SK-N-SH (cell line): Measurements from ENCODE around the gene BCAS3. TPM values are rescaled to one million over a fixed set of nuclear protein-coding genes. Genes with fewer than 3 reads are reported as not detected.

Experiments
- CTCF ChIA-PET: fragments of 300-600, 350-600 bp; formaldehyde crosslinking; extraction: SDS; loops from one replicate; lab custom pipeline; 2021; lab: Yijun Ruan, JAX
- POLR2A ChIA-PET: fragments of 350-600 bp; sonication (Branson Sonifier 250); formaldehyde crosslinking; extraction: SDS; loops from one replicate; lab custom pipeline; 2020; ENCODE audit warnings: antibody characterized with exemption, inconsistent platforms; lab: Yijun Ruan, JAX
- DNase-seq: peaks from one replicate; pipeline ENCODE4 v3.0.0; 2012
- H2AFZ ChIP-seq: fragments of 200-600 bp; sonication (generic); 2 replicates; pipeline ENCODE4 v1.8.1; 2016; ENCODE audit warnings: antibody characterized with exemption, mild to moderate bottlenecking, low read depth
- H3F3A ChIP-seq: fragments of 200-600 bp; sonication (generic); replicated peaks from 2 replicates; pipeline ENCODE3; 2016; ENCODE audit warnings: antibody characterized with exemption, mild to moderate bottlenecking; ENCODE audit not compliant: insufficient read depth
- H3K27ac ChIP-seq, 2 experiments: fragments of 200-500 bp in 1 of 2; fragments of 200-600 bp in 1 of 2; sonication (Bioruptor generic) in 1 of 2; sonication (generic), shearing (Covaris generic) in 1 of 2; 2 replicates each; pipeline versions ENCODE4 v1.5.1 to v1.6.1; 2014 to 2016; ENCODE audit warnings: low read depth in 2 of 2, inconsistent platforms in 1 of 2, low read length in 1 of 2, mild to moderate bottlenecking in 1 of 2, mixed read lengths in 1 of 2
- H3K27me3 ChIP-seq: fragments of 200-600 bp; sonication (generic), shearing (Covaris generic); 2 replicates; pipeline ENCODE4 v1.6.1; 2016; ENCODE audit warnings: mixed run types; ENCODE audit not compliant: insufficient read depth
- H3K36me3 ChIP-seq, 2 experiments: fragments of 200-500 bp in 1 of 2; fragments of 200-600 bp in 1 of 2; sonication (Bioruptor generic) in 1 of 2; sonication (generic) in 1 of 2; replicated peaks in 1 of 2; 2 replicates each; pipeline versions ENCODE3 to v1.5.1; 2014 to 2016; ENCODE audit warnings: low read length in 1 of 2, mild to moderate bottlenecking in 1 of 2; ENCODE audit not compliant: insufficient read depth in 2 of 2, control insufficient read depth in 1 of 2
- H3K4me1 ChIP-seq, 2 experiments: fragments of 200-500 bp in 1 of 2; fragments of 200-600 bp in 1 of 2; sonication (Bioruptor generic) in 1 of 2; sonication (generic), shearing (Covaris generic) in 1 of 2; 2 replicates each; pipeline versions ENCODE4 v1.5.1 to v1.6.1; 2014 to 2016; ENCODE audit warnings: low read depth in 1 of 2, low read length in 1 of 2, mixed run types in 1 of 2; ENCODE audit not compliant: insufficient read depth in 2 of 2, control insufficient read depth in 1 of 2
- H3K4me2 ChIP-seq: fragments of 200-600 bp; sonication (generic), shearing (Covaris generic); 2 replicates; pipeline ENCODE4 v1.6.1; 2017; ENCODE audit warnings: mixed run types
- H3K4me3 ChIP-seq, 2 experiments: fragments of 200-500 bp in 1 of 2; fragments of 200-600 bp in 1 of 2; sonication (Bioruptor generic) in 1 of 2; sonication (generic), shearing (Covaris generic) in 1 of 2; 2 replicates each; pipeline versions ENCODE4 v1.5.1 to v1.8.1; 2014 to 2016; ENCODE audit warnings: low read depth in 2 of 2, inconsistent platforms in 1 of 2, low read length in 1 of 2, mild to moderate bottlenecking in 1 of 2, mixed read lengths in 1 of 2, moderate library complexity in 1 of 2
- H3K79me2 ChIP-seq: fragments of 200-600 bp; sonication (generic); 2 replicates; pipeline ENCODE4 v1.8.1; 2017; ENCODE audit warnings: mild to moderate bottlenecking; ENCODE audit not compliant: insufficient read depth
- H3K9ac ChIP-seq: fragments of 200-600 bp; sonication (generic); 2 replicates; pipeline ENCODE4 v1.6.1; 2017; ENCODE audit warnings: mixed run types
- H3K9me2 ChIP-seq: fragments of 200-600 bp; sonication (generic); 2 replicates; pipeline ENCODE4 v1.6.1; 2017; ENCODE audit warnings: mixed run types
- H3K9me3 ChIP-seq: fragments of 200-600 bp; sonication (generic); 2 replicates; pipeline ENCODE4 v1.6.1; 2017; ENCODE audit warnings: mixed run types, mild to moderate bottlenecking, moderate library complexity
- H4K20me1 ChIP-seq: fragments of 200-600 bp; sonication (generic); 2 replicates; pipeline ENCODE4 v1.6.1; 2017; ENCODE audit warnings: mild to moderate bottlenecking, mixed run types; ENCODE audit not compliant: insufficient read depth
- CTCF ChIP-seq: fragments of 200-600 bp; sonication (generic); IDR thresholded peaks from 2 replicates; pipeline ENCODE4 v1.6.1; 2017; ENCODE audit warnings: antibody characterized with exemption, mild to moderate bottlenecking, moderate library complexity
- ELF1 ChIP-seq: IDR thresholded peaks from 2 replicates; pipeline ENCODE4 v1.4.0; 2012
- FOXJ3 ChIP-seq: sonication (generic); formaldehyde crosslinking; IDR thresholded peaks from 2 replicates; pipeline ENCODE4 v1.5.1; 2020; ENCODE audit warnings: mild to moderate bottlenecking, missing genetic modification reagents
- FOXM1 ChIP-seq: IDR thresholded peaks from 2 replicates; pipeline ENCODE4 v1.4.0; 2012; ENCODE audit warnings: low read depth, mild to moderate bottlenecking
- IRF3 ChIP-seq: fragments of 150-350 bp; IDR thresholded peaks from 2 replicates; pipeline ENCODE4 v1.6.1; 2016; ENCODE audit warnings: mild to moderate bottlenecking, low read depth, low read length
- MEF2A ChIP-seq: IDR thresholded peaks from 2 replicates; pipeline ENCODE4 v1.4.0; 2012; ENCODE audit warnings: low read depth, borderline replicate concordance
- NRF1 ChIP-seq: IDR thresholded peaks from 2 replicates; pipeline ENCODE4 v1.6.1; 2012; ENCODE audit warnings: low read depth, mild to moderate bottlenecking, low read length
- PBX3 ChIP-seq: IDR thresholded peaks from 2 replicates; pipeline ENCODE4; 2012
- POLR2AphosphoS5 ChIP-seq: IDR thresholded peaks from 2 replicates; pipeline ENCODE4 v1.6.1; 2012; ENCODE audit warnings: low read depth, low read length
- RAD21 ChIP-seq: IDR thresholded peaks from 2 replicates; pipeline ENCODE4 v1.6.1; 2012; ENCODE audit warnings: mild to moderate bottlenecking, low read length
- RCOR1 ChIP-seq: fragments of 150-350 bp; IDR thresholded peaks from 2 replicates; pipeline ENCODE4 v1.6.1; 2017; ENCODE audit warnings: antibody characterized with exemption, low read length
- RFX5 ChIP-seq: IDR thresholded peaks from 2 replicates; pipeline ENCODE4 v1.6.1; 2012; ENCODE audit warnings: mild to moderate bottlenecking, improper control_type of control experiment, low read length
- RXRA ChIP-seq: IDR thresholded peaks from 2 replicates; pipeline ENCODE4 v1.4.0; 2012; ENCODE audit warnings: low read depth, mild to moderate bottlenecking, borderline replicate concordance
- SIN3A ChIP-seq: IDR thresholded peaks from 2 replicates; pipeline ENCODE4 v1.6.1; 2012; ENCODE audit warnings: low read depth, mild to moderate bottlenecking, low read length, moderate library complexity, borderline replicate concordance
- TAF1 ChIP-seq: IDR thresholded peaks from 2 replicates; pipeline ENCODE4 v1.6.1; 2012; ENCODE audit warnings: low read depth, mild to moderate bottlenecking, low read length, moderate library complexity, borderline replicate concordance
- TCF12 ChIP-seq: IDR thresholded peaks from 2 replicates; pipeline ENCODE4 v1.4.0; 2012
- TEAD4 ChIP-seq: IDR thresholded peaks from 2 replicates; pipeline ENCODE4 v1.4.0; 2012; ENCODE audit warnings: mild to moderate bottlenecking, borderline replicate concordance; ENCODE audit not compliant: insufficient read depth
- USF2 ChIP-seq: fragments of 150-350 bp; IDR thresholded peaks from 2 replicates; pipeline ENCODE4 v1.6.1; 2017; ENCODE audit warnings: antibody characterized with exemption, low read length, low read depth, borderline replicate concordance
- WGBS: methylation state at CpG from one replicate; pipeline ENCODE4 v1.1.6; 2017; ENCODE audit warnings: low lambda C conversion rate; 5-methylcytosine and 5-hydroxymethylcytosine counted together
- polyA plus RNA-seq, 3 experiments: library from polyadenylated mRNA; depleted of rRNA; stranded (reverse); fragments of >200 nt; gene quantifications; 2 replicates each; pipeline ENCODE4 v1.2.3, GENCODE V29; 2012

Gene BCAS3
- polyA plus RNA-seq, 1 of the 3 experiments (the other 2 are of a cell fraction), result 5.9 TPM

GRCh38 chr17:60989846-60990245, 312.2 kb downstream of the BCAS3 start:
- Histone ChIP-seq H3F3A (no peaks in the 10 kb centered on the region), H3K4me1 (peaks cover 0 to 3% of the 10 kb centered on the region in 2 experiments; a peak in 2 of 4 replicates), H3K27me3 (no peaks in the 10 kb centered on the region), H3K27ac (no peak overlapping the region; a peak in 1 of 4 replicates), H3K79me2 (no peaks in the 10 kb centered on the region), H3K9me2 (no peaks in the 10 kb centered on the region), H3K4me3 (no peak overlapping the region), H3K4me2 (no peak overlapping the region), H3K36me3 (peaks cover 0 to 4% of the 10 kb centered on the region in 2 experiments), H3K9me3 (0 out of 2 replicates have a peak, but pooled peaks cover 4% of the 10 kb centered on the region), H3K9ac (no peak overlapping the region), H2AFZ (no peak overlapping the region), H4K20me1 (no peaks in the 10 kb centered on the region)
- DNase-seq, result no peak
- POLR2A ChIA-PET, result interaction anchor here (0.6 kb wide), 1 partner anchor 155 kb away, joined by 3 read pairs; no protein-coding TSS in a partner anchor
- 92% methylated on average over 9 of the region's 9 CpGs for WGBS
- TF ChIP-seq POLR2AphosphoS5 (no peak), PBX3 (no peak), TCF12 (no peak), IRF3 (no peak), SIN3A (no peak), CTCF (no peak), MEF2A (no peak), ELF1 (no peak), TEAD4 (no peak), NRF1 (no peak), TAF1 (no peak), RFX5 (no peak)
- CTCF ChIA-PET, result no interaction called here

- Histone ChIP-seq H4K20me1 (no peaks in the 10 kb centered on the region), H3K27me3 (no peaks in the 10 kb centered on the region), H3K79me2 (no peaks in the 10 kb centered on the region), H3F3A (no peaks in the 10 kb centered on the region), H3K27ac (no peak overlapping the region), H3K36me3 (no peaks in the 10 kb centered on the region), H3K4me3 (no peak overlapping the region), H3K9me2 (no peaks in the 10 kb centered on the region), H3K9me3 (0 out of 2 replicates have a peak, but pooled peaks cover 4% of the 10 kb centered on the region), H2AFZ (no peak overlapping the region), H3K4me1 (peaks cover 0 to 3% of the 10 kb centered on the region in 2 experiments; a peak in 2 of 4 replicates), H3K4me2 (no peak overlapping the region), H3K9ac (no peak overlapping the region)
- no peak for DNase-seq
- no peak for TF ChIP-seq MEF2A
- TF ChIP-seq ELF1, result no peak
- TF ChIP-seq RAD21, result no peak
- no peak for TF ChIP-seq CTCF
- no peak for TF ChIP-seq NRF1
- no peak for TF ChIP-seq POLR2AphosphoS5
- TF ChIP-seq RFX5, result no peak
- TF ChIP-seq FOXJ3 (CRISPR knock-in tag), result no peak
- TF ChIP-seq FOXM1, result no peak
- no peak for TF ChIP-seq RCOR1
- TF ChIP-seq USF2, result no peak
- TF ChIP-seq RXRA, result no peak
- no peak for TF ChIP-seq TEAD4
- ChIA-PET POLR2A (no interaction called here), CTCF (interaction anchor here (1.3 to 2.8 kb wide), 3 partner anchors 8 to 273 kb away, joined by 5 to 13 read pairs (median 9); no protein-coding TSS in a partner anchor)
- 88% methylated on average over 3 of the region's 3 CpGs for WGBS
Observed at GRCh38 chr17:60993497-60993896, 315.8 kb downstream of the BCAS3 start.
